Sigmoid colon (tissue), 3 donors: ENCODE data around the gene TNFRSF12A.
A peak's percentile ranks its signal among the peaks of the same experiment; 100 is the strongest.

Experiments used
- CTCF ChIP-seq, 4 experiments: fragments of 450-650 bp in 3 of 4; fragments of 200-600 bp in 1 of 4; IDR thresholded peaks; one replicate each; pipeline ENCODE4 v1.5.1; 2016 to 2019; ENCODE audit warnings: antibody characterized with exemption in 4 of 4, mild to moderate bottlenecking in 3 of 4, moderate library complexity in 2 of 4
- POLR2A ChIP-seq, 2 donors: fragments of 450-650 bp; IDR thresholded peaks; one replicate each; pipeline ENCODE4 v1.6.1; 2016; ENCODE audit warnings: antibody characterized with exemption in 2 of 2, mild to moderate bottlenecking in 2 of 2, moderate library complexity in 2 of 2

GRCh38 chr16:3023669-3024478 is 3.7 kb downstream of the TNFRSF12A start, which contains the start of the genes HCFC1R1 and THOC6:
- TF ChIP-seq CTCF (IDR thresholded peaks at IDR 0.05): no peak
- peak; percentile 49 to 63 for TF ChIP-seq POLR2A (IDR thresholded peaks at IDR 0.05)
